ENCODE data around the gene FOXO3.

The FOXO3 gene

GRCh38 chr6:108576709-108577108, 16.0 kb downstream of the FOXO3 start:
- DNase-seq, result no peak

GRCh38 chr6:108578166-108578565, 17.4 kb downstream of the FOXO3 start:
- DNase-seq, result no peak

- peak; percentile 74 for DNase-seq
Observed at GRCh38 chr6:108578595-108579327, 18.0 kb downstream of the FOXO3 start.

- no peak for DNase-seq
Observed at GRCh38 chr6:108579328-108579721, 18.6 kb downstream of the FOXO3 start.

GRCh38 chr6:108580646-108581045, 19.9 kb downstream of the FOXO3 start:
- DNase-seq, result no peak

- peak; percentile 89 for DNase-seq
Observed at GRCh38 chr6:108581237-108581931, 20.7 kb downstream of the FOXO3 start.

- DNase-seq, result peak; percentile 29
Observed at GRCh38 chr6:108581932-108582475, 21.3 kb downstream of the FOXO3 start.

GRCh38 chr6:108582618-108583017, 21.9 kb downstream of the FOXO3 start:
- DNase-seq, result no peak

GRCh38 chr6:108584323-108584722, 23.6 kb downstream of the FOXO3 start:
- DNase-seq, result no peak

GRCh38 chr6:108585359-108585758, 24.6 kb downstream of the FOXO3 start:
- DNase-seq, result no peak

GRCh38 chr6:108585921-108586536, 25.3 kb downstream of the FOXO3 start:
- DNase-seq, result no peak

GRCh38 chr6:108587258-108588059, 26.7 kb downstream of the FOXO3 start:
- peak; percentile 86 for DNase-seq

GRCh38 chr6:108588586-108588985, 27.9 kb downstream of the FOXO3 start:
- DNase-seq, result peak; percentile 76

GRCh38 chr6:108589244-108589791, 28.6 kb downstream of the FOXO3 start:
- peak; percentile 54 for DNase-seq

- no peak for DNase-seq
Observed at GRCh38 chr6:108591040-108591816, 30.5 kb downstream of the FOXO3 start.

GRCh38 chr6:108592371-108593337, 31.9 kb downstream of the FOXO3 start:
- peak; percentile 83 for DNase-seq

GRCh38 chr6:108594151-108594550, 33.4 kb downstream of the FOXO3 start:
- no peak for DNase-seq

- no peak for DNase-seq
Observed at GRCh38 chr6:108594640-108595039, 33.9 kb downstream of the FOXO3 start.

GRCh38 chr6:108596956-108597355, 36.2 kb downstream of the FOXO3 start:
- no peak for DNase-seq

- DNase-seq, result peak; percentile 19
Observed at GRCh38 chr6:108597572-108598304, 37.0 kb downstream of the FOXO3 start.
